ENCODE measurements around the gene LRRC9.

- TF ChIP-seq, protein P1, sequence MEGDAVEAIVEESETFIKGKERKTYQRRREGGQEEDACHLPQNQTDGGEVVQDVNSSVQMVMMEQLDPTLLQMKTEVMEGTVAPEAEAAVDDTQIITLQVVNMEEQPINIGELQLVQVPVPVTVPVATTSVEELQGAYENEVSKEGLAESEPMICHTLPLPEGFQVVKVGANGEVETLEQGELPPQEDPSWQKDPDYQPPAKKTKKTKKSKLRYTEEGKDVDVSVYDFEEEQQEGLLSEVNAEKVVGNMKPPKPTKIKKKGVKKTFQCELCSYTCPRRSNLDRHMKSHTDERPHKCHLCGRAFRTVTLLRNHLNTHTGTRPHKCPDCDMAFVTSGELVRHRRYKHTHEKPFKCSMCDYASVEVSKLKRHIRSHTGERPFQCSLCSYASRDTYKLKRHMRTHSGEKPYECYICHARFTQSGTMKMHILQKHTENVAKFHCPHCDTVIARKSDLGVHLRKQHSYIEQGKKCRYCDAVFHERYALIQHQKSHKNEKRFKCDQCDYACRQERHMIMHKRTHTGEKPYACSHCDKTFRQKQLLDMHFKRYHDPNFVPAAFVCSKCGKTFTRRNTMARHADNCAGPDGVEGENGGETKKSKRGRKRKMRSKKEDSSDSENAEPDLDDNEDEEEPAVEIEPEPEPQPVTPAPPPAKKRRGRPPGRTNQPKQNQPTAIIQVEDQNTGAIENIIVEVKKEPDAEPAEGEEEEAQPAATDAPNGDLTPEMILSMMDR (conservative IDR thresholded peaks at IDR 0.05; ENCODE audit: low read depth, low read length) = peak; percentile 94
- peak; percentile 72; the same call in 1 of the 2 replicates for TF ChIP-seq EZH2phosphoT487 (IDR thresholded peaks at IDR 0.05; ENCODE audit: borderline replicate concordance, low read length)
Measured at GRCh38 chr14:59918824-59919569, 947 bp upstream of the LRRC9 start.

All from PC-3 (cell line).